Smooth muscle cell (in vitro differentiated cells): Measurements from ENCODE around the gene MRPL21. TPM values are rescaled to one million over a fixed set of nuclear protein-coding genes. Genes with fewer than 3 reads are reported as not detected.

ENCODE experiments used
- DNase-seq: peaks from one replicate; lab custom pipeline; 2025; ENCODE audit not compliant: unreplicated experiment; lab: John Stamatoyannopoulos, UW
- H2AFZ ChIP-seq: fragments of 200-600 bp; sonication (generic); 2 replicates; pipeline ENCODE4 v1.6.0; 2016; ENCODE audit warnings: antibody characterized with exemption, low read depth, mild to moderate bottlenecking
- H3F3A ChIP-seq: fragments of 200-600 bp; sonication (generic); 2 replicates; pipeline ENCODE4 v1.6.0; 2017; ENCODE audit warnings: antibody characterized with exemption, low read depth
- H3K27ac ChIP-seq: fragments of 200-600 bp; sonication (generic); 2 replicates; pipeline ENCODE4 v1.5.1; 2016; ENCODE audit warnings: low read depth, mild to moderate bottlenecking
- H3K27me3 ChIP-seq: fragments of 200-600 bp; sonication (generic); 2 replicates; pipeline ENCODE4 v1.6.1; 2016; ENCODE audit warnings: low read depth, mild to moderate bottlenecking
- H3K36me3 ChIP-seq: fragments of 200-600 bp; sonication (generic); 2 replicates; pipeline ENCODE4 v1.5.1; 2016; ENCODE audit warnings: low read depth
- H3K4me1 ChIP-seq: fragments of 200-600 bp; sonication (generic); 2 replicates; pipeline ENCODE4 v1.5.1; 2016; ENCODE audit warnings: low read depth
- H3K4me2 ChIP-seq: fragments of 200-600 bp; sonication (generic); 2 replicates; pipeline ENCODE4 v1.6.0; 2016; ENCODE audit warnings: mild to moderate bottlenecking
- H3K4me3 ChIP-seq: fragments of 200-600 bp; sonication (generic); 2 replicates; pipeline ENCODE4 v1.5.1; 2016; ENCODE audit warnings: mild to moderate bottlenecking
- H3K79me2 ChIP-seq: fragments of 200-600 bp; sonication (generic); 2 replicates; pipeline ENCODE4 v1.6.0; 2016; ENCODE audit warnings: low read depth, mild to moderate bottlenecking
- H3K9ac ChIP-seq: fragments of 200-600 bp; sonication (generic); 2 replicates; pipeline ENCODE4 v1.6.0; 2016; ENCODE audit warnings: low read depth
- H3K9me3 ChIP-seq: fragments of 200-600 bp; sonication (generic); replicated peaks from 2 replicates; pipeline ENCODE4 v1.5.1; 2016; ENCODE audit warnings: low read depth
- H4K20me1 ChIP-seq: fragments of 200-600 bp; sonication (generic); 2 replicates; pipeline ENCODE4 v1.6.0; 2016; ENCODE audit warnings: low read depth
- WGBS: methylation state at CpG from one replicate; pipeline ENCODE4 v1.1.7; 2016; ENCODE audit warnings: low lambda C conversion rate; 5-methylcytosine and 5-hydroxymethylcytosine counted together
- polyA plus RNA-seq: library from polyadenylated mRNA; unstranded; fragments of >200 nt; fragmentation: Nextera tagmentation; extraction: Ambion mirVana; gene quantifications from 2 replicates; pipeline ENCODE4 v1.2.1, GENCODE V29; 2016
- total RNA-seq: library from RNA; depleted of rRNA; stranded (reverse); fragments of >200 nt; gene quantifications from 2 replicates; pipeline ENCODE4 v1.2.3, GENCODE V29; 2014
- TF ChIP-seq, protein P1 (sequence below): fragments of 200-600 bp; sonication (generic); IDR thresholded peaks from 2 replicates; pipeline ENCODE4 v1.5.1; 2017; ENCODE audit warnings: borderline replicate concordance, mild to moderate bottlenecking, antibody characterized with exemption; ENCODE audit not compliant: insufficient read depth, poor library complexity, severe bottlenecking

The MRPL21 gene
- total and polyA plus RNA-seq, 2 experiments from 2014 or later = 41.2 to 110 TPM

DNA sequence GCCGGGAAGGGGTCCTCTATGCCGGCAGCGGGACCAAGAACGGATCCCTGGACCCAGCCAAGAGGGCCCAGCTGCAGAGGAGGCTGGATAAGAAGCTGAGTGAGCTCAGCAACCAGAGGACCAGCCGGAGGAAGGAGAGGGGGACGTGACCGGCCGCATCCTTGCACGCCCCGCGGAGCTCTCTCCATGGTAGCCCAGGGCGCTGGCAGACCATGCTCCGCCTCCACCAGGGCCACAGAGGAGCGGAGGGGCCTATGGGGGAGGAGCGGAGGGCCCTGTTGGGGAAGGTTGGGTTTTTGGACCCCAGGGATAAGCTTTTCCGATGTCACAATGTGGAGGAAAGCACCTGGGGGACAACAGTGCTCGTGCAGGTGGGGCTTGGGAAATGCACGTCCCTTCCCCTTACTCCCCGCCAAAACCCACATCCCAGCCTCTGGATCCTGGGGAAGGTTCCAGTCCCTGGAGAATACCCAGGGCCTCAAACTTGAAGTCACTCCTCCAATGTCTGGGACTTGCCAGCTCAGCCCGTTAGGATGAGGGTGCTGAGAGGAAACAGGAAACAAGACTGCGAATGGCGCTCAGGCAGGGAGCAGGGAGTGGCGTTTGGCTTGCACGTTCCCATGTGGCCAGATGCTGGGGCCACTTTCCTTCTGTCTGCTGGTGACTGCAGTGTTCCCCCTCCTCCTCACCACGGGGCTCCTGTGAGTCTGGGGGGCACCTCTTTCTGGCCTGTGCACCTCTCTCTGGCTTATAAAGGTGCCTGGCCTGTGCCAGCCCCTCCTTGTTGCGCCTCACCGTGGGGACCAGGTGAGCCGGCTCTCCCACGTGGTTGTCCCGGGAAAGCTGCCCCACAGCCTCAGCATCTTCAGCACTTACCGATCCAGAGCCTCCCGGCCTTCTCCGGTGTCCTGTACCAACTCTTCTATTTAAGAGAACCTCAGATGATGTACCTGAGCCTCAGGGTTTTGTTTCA is 36.2 kb upstream of the MRPL21 start:
- no peak for DNase-seq
- 93% methylated on average over 32 of the region's 33 CpGs for WGBS
- TF ChIP-seq, protein P1, sequence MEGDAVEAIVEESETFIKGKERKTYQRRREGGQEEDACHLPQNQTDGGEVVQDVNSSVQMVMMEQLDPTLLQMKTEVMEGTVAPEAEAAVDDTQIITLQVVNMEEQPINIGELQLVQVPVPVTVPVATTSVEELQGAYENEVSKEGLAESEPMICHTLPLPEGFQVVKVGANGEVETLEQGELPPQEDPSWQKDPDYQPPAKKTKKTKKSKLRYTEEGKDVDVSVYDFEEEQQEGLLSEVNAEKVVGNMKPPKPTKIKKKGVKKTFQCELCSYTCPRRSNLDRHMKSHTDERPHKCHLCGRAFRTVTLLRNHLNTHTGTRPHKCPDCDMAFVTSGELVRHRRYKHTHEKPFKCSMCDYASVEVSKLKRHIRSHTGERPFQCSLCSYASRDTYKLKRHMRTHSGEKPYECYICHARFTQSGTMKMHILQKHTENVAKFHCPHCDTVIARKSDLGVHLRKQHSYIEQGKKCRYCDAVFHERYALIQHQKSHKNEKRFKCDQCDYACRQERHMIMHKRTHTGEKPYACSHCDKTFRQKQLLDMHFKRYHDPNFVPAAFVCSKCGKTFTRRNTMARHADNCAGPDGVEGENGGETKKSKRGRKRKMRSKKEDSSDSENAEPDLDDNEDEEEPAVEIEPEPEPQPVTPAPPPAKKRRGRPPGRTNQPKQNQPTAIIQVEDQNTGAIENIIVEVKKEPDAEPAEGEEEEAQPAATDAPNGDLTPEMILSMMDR = no peak

DNA sequence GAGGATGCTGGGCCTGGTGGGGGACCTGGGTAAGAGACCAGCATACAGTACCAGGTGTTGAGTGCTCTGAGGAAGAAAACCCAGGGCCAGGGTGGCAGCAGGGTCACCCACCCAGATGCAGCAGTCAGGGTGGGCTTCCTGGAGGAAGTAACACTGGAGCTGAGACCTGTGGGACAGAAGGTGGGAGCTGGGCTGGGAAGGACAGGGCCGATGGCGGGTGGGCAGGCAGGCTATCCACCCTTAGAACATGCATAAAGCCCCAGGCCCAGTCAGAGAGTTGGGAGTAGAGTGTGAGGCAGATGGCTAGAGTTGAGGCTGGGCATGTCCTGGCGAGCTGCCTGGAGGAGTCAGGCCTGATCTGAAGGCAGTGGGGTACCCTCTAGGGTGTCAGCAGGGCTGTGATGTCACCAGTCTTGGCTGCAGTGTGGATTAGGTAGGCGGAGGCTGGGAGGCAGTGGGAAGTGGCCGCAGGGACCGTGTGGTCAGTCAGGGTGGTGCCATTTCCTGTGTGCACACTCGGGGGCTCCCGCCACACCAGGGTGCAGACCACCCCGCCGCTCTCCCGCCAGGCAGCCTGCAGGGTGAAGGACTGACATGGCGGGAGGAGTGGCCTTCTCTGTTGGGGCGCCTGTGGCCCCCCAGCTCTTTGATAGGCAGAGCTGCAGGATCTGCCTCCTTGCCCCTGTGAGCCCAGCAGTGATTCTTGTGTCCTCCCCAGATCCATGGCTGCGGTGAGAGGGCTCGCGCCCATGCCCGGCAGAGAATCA is 35.4 kb upstream of the MRPL21 start:
- 88% methylated on average over 17 of the region's 17 CpGs for WGBS
- no peaks in the 10 kb centered on the region for H3K4me1 ChIP-seq
- TF ChIP-seq, protein P1 = no peak
- H3K4me2 ChIP-seq = no peak overlapping the region
- no peaks in the 10 kb centered on the region for H3K27me3 ChIP-seq
- H3K36me3 ChIP-seq = no peaks in the 10 kb centered on the region
- H3F3A ChIP-seq = peaks cover 9% of the 10 kb centered on the region
- no peaks in the 10 kb centered on the region for H3K9me3 ChIP-seq
- no peak overlapping the region for H2AFZ ChIP-seq
- DNase-seq = no peak
- H4K20me1 ChIP-seq = no peaks in the 10 kb centered on the region
- no peak overlapping the region for H3K27ac ChIP-seq
- no peak overlapping the region for H3K4me3 ChIP-seq
- H3K9ac ChIP-seq = no peak overlapping the region
- H3K79me2 ChIP-seq = no peaks in the 10 kb centered on the region

More for the DNA sequence above, 36.2 kb upstream of the MRPL21 start:
- no peak overlapping the region for H3K9ac ChIP-seq
- no peaks in the 10 kb centered on the region for H4K20me1 ChIP-seq
- no peak overlapping the region for H2AFZ ChIP-seq
- H3K79me2 ChIP-seq = no peaks in the 10 kb centered on the region
- no peaks in the 10 kb centered on the region for H3K36me3 ChIP-seq
- peaks cover 14% of the 10 kb centered on the region for H3F3A ChIP-seq
- no peaks in the 10 kb centered on the region for H3K9me3 ChIP-seq
- H3K4me1 ChIP-seq = no peaks in the 10 kb centered on the region
- no peak overlapping the region for H3K27ac ChIP-seq
- no peak overlapping the region for H3K4me2 ChIP-seq
- no peak overlapping the region for H3K4me3 ChIP-seq
- H3K27me3 ChIP-seq = no peaks in the 10 kb centered on the region

DNA sequence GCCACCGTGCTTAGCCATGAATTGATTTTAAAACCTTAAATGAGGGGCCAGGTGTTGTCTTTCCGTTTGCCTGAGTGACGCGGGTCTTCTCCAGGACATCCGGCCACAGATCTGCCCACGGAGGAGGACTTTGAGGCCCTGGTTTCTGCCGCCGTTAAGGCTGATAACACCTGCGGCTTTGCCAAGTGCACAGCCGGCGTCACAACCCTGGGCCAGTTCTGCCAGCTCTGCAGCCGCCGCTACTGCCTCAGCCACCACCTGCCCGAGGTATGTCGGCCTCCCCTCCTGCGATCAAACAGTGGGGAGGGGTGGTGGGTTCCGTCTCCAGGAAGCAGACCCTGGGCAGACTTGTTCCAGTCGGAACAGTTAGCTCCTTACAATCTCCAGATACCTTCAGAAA is 34.5 kb upstream of the MRPL21 start:
- Histone ChIP-seq H3K9me3 (no peaks in the 10 kb centered on the region), H3K27me3 (no peaks in the 10 kb centered on the region), H3F3A (peaks cover 8% of the 10 kb centered on the region), H3K4me3 (no peak overlapping the region), H3K79me2 (no peaks in the 10 kb centered on the region), H3K36me3 (no peaks in the 10 kb centered on the region), H3K4me2 (no peak overlapping the region), H3K9ac (no peak overlapping the region), H4K20me1 (no peaks in the 10 kb centered on the region), H3K4me1 (no peaks in the 10 kb centered on the region), H2AFZ (no peak overlapping the region), H3K27ac (no peak overlapping the region)
- TF ChIP-seq, protein P1 = no peak
- no peak for DNase-seq
- 96% methylated on average over 18 of the region's 18 CpGs for WGBS
